Raji (cell line): ENCODE results near the gene TLL2.

Experiments used
- POLR2A ChIP-seq: IDR thresholded peaks from 2 replicates; pipeline ENCODE4 v1.6.1; 2011; ENCODE audit warnings: low read depth, low read length, control low read depth; ENCODE audit not compliant: insufficient read depth

Gene TLL2

DNA sequence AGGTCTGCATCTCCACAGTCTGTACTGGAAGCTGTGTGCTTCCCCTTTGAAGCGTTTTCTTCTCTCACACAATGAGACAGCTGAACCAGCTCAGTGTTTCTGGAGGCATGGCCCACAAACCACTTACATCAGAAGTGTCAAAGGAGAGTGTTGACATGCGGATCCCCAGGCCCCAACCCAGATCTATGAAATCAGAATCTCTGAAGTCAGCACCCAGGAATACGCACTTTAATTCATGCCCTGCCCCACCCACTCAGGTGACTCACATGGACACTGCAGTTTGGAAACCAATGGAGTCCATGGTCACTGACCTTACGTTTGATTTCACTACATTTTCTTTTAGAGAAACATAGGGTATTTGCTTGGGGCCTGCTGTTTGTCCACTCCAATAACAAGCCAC is 19.0 kb downstream of the TLL2 start:
- TF ChIP-seq POLR2A, result no peak

- no peak for TF ChIP-seq POLR2A
Measured at GRCh38 chr10:96493871-96494525, 19.7 kb downstream of the TLL2 start.

- TF ChIP-seq POLR2A, result no peak
Measured at GRCh38 chr10:96493254-96493653, 20.5 kb downstream of the TLL2 start.

- no peak for TF ChIP-seq POLR2A
Measured at GRCh38 chr10:96491303-96491702, 22.4 kb downstream of the TLL2 start.

DNA sequence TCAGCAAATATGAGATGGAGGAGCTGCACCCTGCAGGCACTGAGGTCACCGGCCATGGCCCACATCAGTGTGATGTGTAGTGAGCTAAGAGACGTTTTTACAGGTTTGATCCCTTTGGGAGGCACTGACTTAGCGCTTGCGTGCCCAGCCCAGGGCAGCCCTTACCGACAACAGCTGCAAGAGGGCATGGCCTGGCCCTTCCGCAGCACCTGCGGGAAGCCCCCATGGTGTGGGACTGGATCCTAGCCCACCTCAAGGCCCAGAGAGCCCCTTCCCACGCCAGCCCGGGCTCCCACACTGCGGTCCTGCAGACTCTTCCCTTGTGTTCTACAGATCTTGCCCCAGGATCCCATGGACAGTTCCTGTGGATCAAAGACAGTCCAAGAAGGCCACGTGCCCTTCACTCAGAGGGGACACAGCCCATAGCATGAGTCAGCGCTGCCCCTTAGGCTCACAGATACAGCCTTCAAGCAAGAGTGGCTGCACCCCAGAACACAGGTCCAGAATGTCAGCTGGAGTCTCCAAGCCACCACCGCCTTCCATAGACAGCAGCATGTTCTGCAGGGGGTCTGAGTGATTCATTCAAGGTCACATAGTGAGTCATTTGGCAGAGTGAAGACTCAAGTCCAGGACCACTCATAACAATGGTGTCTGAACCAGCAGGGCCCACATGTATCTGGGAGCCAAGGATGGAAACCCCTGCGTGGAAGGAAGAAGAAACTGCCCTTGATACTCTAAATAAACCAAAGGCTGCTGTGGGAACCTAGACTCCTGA is 25.4 kb downstream of the TLL2 start:
- no peak for TF ChIP-seq POLR2A

DNA sequence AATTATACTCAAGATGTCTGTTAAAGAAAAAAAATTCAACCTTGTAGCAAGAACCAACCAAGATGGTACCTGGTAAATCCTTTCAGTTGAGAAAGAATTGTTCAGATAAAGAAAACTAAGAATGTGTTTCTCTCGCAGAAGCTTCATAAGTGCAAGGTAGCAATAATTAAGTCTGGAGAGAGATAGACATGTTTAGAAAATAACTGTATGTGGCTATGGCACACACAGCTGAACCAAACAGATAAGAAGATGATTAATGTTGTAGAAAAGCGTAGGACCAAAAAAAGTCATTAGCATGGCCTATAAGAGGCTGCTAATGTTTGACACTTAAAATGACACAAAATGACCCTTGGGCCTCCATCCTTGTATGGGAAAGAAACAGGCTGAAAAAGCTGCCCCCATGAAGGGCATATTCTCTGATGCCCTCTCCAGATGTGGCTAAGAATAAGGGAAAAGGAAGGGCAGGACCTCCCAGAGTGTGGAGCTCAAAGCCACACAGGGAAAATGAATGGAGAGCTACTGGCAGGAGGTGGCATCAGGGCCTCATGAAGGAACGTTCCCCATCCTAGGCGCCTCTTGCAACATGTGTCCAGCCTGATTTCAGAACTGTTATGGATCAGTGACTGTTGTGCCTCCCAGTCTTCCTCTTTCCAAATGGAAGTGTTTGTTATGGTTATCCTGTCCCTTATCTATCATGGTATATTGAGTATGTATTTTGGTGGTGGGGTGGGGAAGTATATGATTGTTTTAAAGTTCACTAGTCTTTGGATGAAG is 30.7 kb downstream of the TLL2 start:
- no peak for TF ChIP-seq POLR2A

DNA sequence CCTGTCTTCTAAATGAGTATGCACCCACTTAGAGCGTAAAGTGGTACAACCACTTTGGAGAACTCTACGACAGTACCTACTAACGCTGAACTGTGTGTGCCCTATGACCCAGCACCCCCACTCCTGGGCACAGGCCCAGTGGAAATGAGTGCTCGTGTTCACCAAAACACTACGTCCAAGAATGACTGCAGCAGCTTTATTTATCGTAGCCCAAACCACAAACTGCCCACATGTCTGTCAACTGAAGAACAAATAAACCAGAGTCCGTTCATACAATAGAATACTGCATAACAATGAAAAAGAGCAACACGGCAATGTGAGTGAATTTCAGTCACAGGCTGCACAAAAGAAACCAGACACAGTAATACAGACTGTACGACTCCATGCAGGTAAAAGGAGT is 35.4 kb downstream of the TLL2 start:
- TF ChIP-seq POLR2A, result no peak

DNA sequence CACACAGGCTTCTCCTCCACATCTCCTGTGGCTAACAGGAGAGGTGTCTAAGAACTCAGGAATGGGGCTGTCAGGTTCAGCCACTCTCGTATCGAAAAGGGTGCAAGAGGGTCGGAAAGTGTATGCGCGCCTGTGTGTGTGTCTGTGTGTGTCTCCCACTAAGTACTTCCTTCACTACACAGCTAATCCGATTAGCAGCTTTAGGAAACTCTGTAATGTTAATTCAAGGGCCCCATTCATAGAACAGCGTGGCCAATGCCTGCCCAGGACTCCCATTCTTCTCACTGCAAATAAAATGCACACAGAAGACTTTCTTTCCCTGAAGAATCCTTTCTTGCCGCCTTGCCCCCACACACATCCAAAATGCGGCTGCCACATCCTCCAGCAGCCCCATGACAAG is 39.9 kb downstream of the TLL2 start:
- TF ChIP-seq POLR2A, result no peak

- TF ChIP-seq POLR2A, result no peak
Measured at GRCh38 chr10:96470116-96470743, 43.5 kb downstream of the TLL2 start.

- no peak for TF ChIP-seq POLR2A
Measured at GRCh38 chr10:96468845-96469244, 44.9 kb downstream of the TLL2 start.

DNA sequence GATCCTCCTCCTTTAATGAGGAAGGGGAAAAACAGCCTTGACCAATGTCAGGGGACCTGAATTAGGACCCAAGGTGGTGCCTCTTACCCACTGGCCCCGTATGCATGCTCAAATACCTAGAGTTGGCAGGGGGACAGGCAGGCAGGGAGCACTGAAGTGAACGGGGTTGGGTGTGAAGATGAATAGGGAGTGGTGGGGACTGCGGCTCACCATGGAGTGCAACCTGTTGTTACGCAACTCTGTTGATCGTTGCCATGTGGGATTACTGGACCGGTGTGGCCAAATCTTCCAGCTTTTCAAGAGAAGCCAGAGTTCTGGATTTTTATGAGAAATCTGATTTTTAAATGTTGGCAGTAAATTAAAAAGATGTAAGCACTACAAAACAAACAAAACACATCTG is 48.1 kb downstream of the TLL2 start:
- TF ChIP-seq POLR2A, result no peak

DNA sequence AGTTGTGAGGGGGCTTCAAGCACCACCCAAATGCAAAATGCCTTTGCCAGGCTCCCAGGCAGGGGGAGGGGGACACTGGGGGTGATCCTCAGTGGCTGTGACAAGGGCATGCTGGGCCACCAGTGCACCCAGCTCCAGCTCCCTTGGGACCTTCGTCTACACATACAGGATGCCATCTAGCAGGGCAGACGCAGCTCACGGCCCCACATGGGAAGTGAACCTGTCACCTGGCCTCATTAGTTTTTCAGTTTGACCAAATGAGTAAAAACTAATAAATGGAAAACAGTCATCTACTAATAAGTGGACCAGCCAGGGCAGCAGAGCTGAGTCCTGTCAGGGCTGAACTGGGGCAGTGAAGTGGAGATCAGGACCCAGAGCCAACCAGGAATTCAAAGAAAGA is 50.2 kb downstream of the TLL2 start:
- no peak for TF ChIP-seq POLR2A

DNA sequence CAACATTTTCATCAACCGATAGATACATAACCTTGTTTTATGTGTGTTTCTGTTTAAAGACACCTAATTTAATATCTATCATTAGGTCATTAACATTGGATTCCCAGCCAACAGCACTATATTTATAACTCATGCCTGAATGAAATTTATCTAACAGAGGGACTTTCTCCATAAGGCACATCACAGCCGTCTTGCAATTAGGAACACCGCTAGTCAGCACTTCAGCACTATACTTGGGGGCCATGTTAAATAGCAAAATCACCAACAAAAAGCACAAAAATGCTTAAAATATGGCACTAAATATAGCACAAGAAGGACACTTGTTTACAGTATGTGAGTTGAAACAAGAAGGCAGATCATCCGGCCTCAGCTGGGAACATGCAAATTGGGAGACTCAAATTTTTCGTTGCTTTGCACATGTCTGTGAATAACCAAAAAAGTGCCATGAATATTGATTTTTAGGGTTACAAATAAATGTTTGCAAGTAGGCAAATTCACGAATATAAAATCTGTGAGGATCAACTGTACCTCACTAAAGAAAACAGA is 51.0 kb downstream of the TLL2 start:
- TF ChIP-seq POLR2A, result no peak

- no peak for TF ChIP-seq POLR2A
Measured at GRCh38 chr10:96460316-96460715, 53.4 kb downstream of the TLL2 start.

- TF ChIP-seq POLR2A, result no peak
Measured at GRCh38 chr10:96457341-96457740, 56.4 kb downstream of the TLL2 start.
